WI38 (cell line): Measurements from ENCODE around the gene RHEBL1.

Source experiments
- H3K4me3 ChIP-seq: 2 replicates; pipeline ENCODE4 v1.5.1; 2011; ENCODE audit warnings: low read depth, mild to moderate bottlenecking, control low read depth, low read length
- TF ChIP-seq, protein P1 (sequence below): IDR thresholded peaks from 2 replicates; pipeline ENCODE4 v1.5.1; 2012; ENCODE audit warnings: low read depth, mild to moderate bottlenecking, control low read depth, low read length

Gene RHEBL1

DNA sequence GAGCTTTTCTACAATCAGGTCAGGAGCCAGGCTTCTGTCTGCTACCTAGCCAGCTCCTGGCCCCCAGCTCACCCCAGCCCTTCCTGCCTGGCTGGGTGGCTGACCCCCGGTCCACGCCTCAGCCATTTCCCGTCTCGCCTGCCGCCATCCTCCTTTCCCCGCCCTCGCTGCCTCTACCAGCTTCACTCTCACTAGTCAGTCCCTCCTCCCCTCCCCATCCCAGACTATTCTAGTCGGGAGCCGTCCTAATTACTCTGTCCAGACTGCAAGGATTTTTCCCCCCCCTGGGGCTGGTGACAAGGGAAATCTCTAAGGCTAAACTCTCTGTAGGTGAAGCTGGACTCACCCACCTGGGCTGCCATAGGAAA, 24.0 kb upstream of the RHEBL1 start:
- TF ChIP-seq, protein P1, sequence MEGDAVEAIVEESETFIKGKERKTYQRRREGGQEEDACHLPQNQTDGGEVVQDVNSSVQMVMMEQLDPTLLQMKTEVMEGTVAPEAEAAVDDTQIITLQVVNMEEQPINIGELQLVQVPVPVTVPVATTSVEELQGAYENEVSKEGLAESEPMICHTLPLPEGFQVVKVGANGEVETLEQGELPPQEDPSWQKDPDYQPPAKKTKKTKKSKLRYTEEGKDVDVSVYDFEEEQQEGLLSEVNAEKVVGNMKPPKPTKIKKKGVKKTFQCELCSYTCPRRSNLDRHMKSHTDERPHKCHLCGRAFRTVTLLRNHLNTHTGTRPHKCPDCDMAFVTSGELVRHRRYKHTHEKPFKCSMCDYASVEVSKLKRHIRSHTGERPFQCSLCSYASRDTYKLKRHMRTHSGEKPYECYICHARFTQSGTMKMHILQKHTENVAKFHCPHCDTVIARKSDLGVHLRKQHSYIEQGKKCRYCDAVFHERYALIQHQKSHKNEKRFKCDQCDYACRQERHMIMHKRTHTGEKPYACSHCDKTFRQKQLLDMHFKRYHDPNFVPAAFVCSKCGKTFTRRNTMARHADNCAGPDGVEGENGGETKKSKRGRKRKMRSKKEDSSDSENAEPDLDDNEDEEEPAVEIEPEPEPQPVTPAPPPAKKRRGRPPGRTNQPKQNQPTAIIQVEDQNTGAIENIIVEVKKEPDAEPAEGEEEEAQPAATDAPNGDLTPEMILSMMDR: no peak
- no peak overlapping the region for H3K4me3 ChIP-seq

DNA sequence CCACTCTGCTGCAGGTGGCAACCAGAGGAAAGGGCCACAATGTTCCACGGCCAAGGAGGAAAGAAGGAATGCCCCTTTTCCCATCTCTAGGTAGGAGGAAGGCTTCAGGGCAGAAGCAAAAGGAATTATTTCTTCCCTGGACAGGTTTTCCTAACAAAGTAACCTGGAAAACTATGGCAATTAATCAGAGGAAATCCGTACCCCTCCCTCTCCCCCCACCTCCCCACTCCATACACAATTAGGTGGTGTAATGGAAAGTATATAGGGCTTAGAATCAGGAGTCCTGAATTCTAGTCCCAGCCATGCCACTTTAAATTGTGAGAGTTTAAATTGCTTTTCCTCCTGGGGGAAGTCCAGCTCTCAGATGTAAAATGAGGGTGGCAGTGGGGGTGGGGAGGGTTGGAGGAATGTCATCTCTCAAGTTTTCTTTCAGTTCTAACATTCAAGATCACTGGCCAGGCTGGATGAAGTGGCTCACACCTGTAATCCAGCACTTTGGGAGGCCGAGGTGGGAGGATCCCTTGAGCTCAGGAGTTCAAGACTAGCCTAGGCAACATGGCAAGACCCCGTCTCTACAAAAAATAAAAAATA, 23.1 kb upstream of the RHEBL1 start:
- TF ChIP-seq, protein P1: no peak
- no peak overlapping the region for H3K4me3 ChIP-seq

DNA sequence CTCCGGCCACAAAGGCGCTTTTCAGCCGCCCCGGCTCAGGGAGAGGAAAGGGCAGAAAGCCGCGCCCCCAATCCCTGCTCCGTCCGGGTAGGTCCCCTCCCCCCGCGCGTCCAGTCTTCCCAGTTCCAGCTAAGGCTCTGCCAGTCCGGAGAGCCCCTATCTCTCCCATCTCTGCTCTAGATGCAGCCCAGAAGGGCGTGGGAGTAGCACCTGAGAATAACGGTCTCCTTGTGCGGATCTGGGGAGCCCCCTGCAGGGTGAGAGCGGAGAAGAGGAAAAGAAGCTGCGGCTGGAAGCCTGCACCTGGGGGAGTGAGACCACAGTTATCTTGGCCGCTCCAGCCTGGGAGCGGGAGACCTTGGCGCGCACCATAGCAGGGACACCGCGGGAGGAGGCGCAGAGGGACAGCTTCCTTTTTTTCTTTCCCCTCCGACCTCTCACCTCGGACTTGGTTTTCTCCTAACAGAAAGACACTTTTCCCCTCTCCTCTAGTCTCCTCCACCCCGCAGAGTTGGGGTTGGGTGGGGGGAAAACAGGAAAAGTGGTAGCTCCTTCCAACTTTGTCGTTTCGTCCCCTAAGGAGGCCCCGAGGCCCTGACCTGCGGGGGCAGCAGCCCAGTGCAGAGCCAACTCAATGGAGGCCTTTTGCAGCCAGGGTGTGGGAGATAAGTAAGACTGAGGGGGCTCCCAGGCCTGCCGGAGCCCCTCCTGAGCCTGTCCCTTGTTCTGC, 22.5 kb upstream of the RHEBL1 start:
- TF ChIP-seq, protein P1: 0 out of 2 replicates have a peak, but pooled peaks have one; percentile 11
- peak overlapping the region; percentile 34 for H3K4me3 ChIP-seq

DNA sequence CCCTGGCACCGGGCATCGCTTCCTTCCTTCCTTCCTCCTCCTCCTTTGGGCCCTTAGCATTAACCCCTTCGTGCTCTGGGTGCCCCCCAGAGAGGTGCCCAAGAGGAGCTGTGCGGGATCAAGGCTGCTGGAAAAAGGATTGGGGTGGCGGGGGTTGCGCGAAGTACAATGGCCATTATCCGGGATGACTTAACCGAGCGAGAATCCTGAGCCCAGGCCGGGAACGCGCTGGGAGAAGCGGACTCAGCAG, 22.0 kb upstream of the RHEBL1 start:
- TF ChIP-seq, protein P1: no peak
- peak overlapping the region; percentile 34 for H3K4me3 ChIP-seq

DNA sequence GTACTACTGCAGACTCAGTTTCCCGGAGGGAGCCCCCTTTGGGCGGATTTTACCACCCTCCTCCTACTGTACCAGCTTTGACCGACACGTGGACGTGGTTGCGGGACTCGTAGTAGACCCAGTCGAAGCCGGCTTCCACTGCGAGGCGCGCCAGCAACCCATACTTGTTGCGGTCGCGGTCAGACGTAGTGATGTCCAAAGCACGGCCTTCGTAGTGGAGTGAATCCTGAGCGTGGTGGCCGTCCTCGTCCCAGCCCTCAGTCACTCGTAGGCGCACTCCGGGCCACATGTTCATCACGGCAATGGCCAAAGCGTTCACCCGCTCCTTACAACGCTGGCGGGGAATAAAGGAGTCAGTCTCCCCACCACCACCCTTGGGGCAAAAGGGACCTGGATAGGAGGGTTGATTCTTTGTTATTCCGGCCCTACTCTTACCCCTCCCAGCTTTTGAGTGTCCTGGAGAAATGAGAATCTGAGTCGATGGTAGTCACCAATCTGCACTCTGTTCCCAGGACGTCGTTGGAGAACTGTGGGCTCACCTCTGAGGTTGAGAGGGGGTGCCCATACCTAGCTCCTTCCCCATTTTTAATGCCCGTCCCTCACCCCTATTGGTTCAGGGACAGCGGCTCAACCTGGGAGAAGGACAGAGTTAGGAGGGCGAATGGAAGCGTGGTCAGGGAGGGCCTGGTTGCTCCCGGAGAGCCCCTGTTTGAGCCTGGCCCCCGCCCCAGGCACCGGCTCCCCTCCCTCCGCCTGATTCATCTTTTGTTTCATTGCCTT, 21.5 kb upstream of the RHEBL1 start:
- TF ChIP-seq, protein P1: no peak
- H3K4me3 ChIP-seq: no peak overlapping the region; the same call in 1 of the 2 replicates

DNA sequence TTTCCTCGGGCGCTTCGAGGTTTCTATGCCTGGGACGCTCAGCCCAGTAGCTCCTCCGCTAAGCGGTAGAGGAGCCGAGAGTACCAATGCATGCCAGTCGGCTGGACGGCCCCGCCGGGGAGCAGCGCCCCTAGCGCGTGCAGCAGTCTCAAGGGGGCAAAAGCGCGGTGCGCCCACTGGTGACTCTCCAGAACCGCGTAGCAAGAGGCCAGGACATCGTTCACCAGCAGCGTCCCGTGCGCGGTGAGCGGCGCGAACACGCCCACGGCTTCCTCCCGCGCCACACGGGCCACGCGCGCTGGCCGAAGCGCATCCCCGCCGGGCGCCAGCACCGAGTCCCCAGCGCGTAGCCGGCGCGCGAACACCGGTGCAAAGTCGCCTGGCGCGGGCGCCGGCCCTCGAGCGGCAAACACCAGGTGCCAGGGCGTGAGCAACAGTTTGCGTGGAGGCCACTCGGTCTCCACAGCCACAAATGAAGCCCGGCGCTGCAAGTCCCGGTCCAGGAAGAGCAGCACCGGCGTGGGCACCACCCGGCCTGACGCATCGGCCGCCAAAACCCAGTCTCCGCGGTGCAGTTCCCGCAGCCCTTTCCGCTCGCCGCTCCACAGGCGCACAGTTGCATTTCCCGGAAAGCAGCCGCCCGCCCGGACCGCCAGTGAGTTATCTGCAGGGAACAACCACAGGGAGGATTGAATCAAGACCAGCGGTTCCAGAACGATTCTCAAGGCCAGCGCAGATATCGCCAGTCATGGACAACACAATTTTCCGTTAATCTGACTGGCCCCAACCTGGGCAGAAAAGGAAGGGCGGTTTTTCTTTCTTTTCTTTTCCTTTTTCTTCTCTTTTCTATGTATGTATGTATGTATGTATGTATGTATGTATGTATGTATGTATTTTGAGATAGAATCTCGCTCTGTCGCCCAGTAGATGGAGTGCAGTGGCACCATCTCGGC, 20.3 kb upstream of the RHEBL1 start:
- H3K4me3 ChIP-seq: peak overlapping the region; percentile 48
- TF ChIP-seq, protein P1: 0 out of 2 replicates have a peak, but pooled peaks have one; percentile 18
